Spinal cord (tissue), 10 donors: ENCODE measurements around the gene SLC1A7. TPM values are rescaled to one million over a fixed set of nuclear protein-coding genes. Genes with fewer than 3 reads are reported as not detected.
A peak's percentile ranks its signal among the peaks of the same experiment; 100 is the strongest.

Experiments used
- DNase-seq, 6 donors: peaks; one replicate each; pipeline versions ENCODE4 v3.0.0 to v3.0.0-alpha.2; 2013 to 2015; ENCODE audit warnings: low spot score in 6 of 6, low read depth in 4 of 6
- H3K27ac ChIP-seq: one replicate; pipeline ENCODE4 v1.5.1; 2013; ENCODE audit warnings: low read depth, low read length, control low read depth
- H3K27me3 ChIP-seq: one replicate; pipeline ENCODE4 v1.6.1; 2013; ENCODE audit warnings: low read length; ENCODE audit not compliant: control insufficient read depth, insufficient read depth
- H3K36me3 ChIP-seq: one replicate; pipeline ENCODE4 v1.6.1; 2013; ENCODE audit warnings: low read length; ENCODE audit not compliant: control insufficient read depth, insufficient read depth
- H3K4me1 ChIP-seq: one replicate; pipeline ENCODE4 v1.6.1; 2013; ENCODE audit warnings: low read length; ENCODE audit not compliant: control insufficient read depth, insufficient read depth
- H3K4me3 ChIP-seq: one replicate; pipeline ENCODE4 v1.5.1; 2013; ENCODE audit warnings: low read depth, low read length, control low read depth
- H3K9me3 ChIP-seq: one replicate; pipeline ENCODE4 v1.6.1; 2013; ENCODE audit warnings: low read length; ENCODE audit not compliant: control insufficient read depth, insufficient read depth
- WGBS: methylation state at CpG from one replicate; pipeline ENCODE4 v1.1.5; 2013; ENCODE audit warnings: missing lambda C conversion rate; ENCODE audit not compliant: insufficient coverage; 5-methylcytosine and 5-hydroxymethylcytosine counted together
- polyA plus RNA-seq, 2 donors: library from polyadenylated mRNA; unstranded; fragments of 120-200 nt; gene quantifications; one replicate each; pipeline ENCODE4 v1.2.1, GENCODE V29; 2013; ENCODE audit not compliant: insufficient read length in 2 of 2
- total RNA-seq, 2 donors: library from RNA; depleted of rRNA in 1 of 2; stranded (reverse); fragments of 120-200 nt in 1 of 2; fragments of >200 nt in 1 of 2; gene quantifications; one replicate each; pipeline versions ENCODE4 v1.2.3 to v1.2.4, GENCODE V29; 2013 to 2014
- donor health status: healthy.

The SLC1A7 gene
- total and polyA plus RNA-seq, 4 donors, result 0.06 to 0.48 (median 0.11) TPM; not detected in 1

- H3K4me1 ChIP-seq, result peaks cover 3% of the 10 kb centered on the region
- no peak overlapping the region for H3K4me3 ChIP-seq
- no peak overlapping the region for H3K27ac ChIP-seq
- no peaks in the 10 kb centered on the region for H3K9me3 ChIP-seq
- peak in 2 of 6 donors; percentile 38 to 61 for DNase-seq
- WGBS, result 40% methylated on average over 4 of the region's 8 CpGs
- no peaks in the 10 kb centered on the region for H3K36me3 ChIP-seq
- no peaks in the 10 kb centered on the region for H3K27me3 ChIP-seq
Measured at GRCh38 chr1:53104289-53104913, 38.0 kb downstream of the SLC1A7 start.

- Histone ChIP-seq H3K27me3 (no peaks in the 10 kb centered on the region), H3K36me3 (no peaks in the 10 kb centered on the region), H3K27ac (no peak overlapping the region), H3K4me3 (no peak overlapping the region), H3K9me3 (no peaks in the 10 kb centered on the region), H3K4me1 (no peaks in the 10 kb centered on the region)
- DNase-seq, result no peak
- WGBS, result 71% methylated on average over 13 of the region's 13 CpGs
Measured at GRCh38 chr1:53094533-53094919, 47.9 kb downstream of the SLC1A7 start.

GRCh38 chr1:53093778-53094532 is 48.5 kb downstream of the SLC1A7 start:
- no peaks in the 10 kb centered on the region for H3K27me3 ChIP-seq
- H3K27ac ChIP-seq, result no peak overlapping the region
- no peaks in the 10 kb centered on the region for H3K9me3 ChIP-seq
- H3K36me3 ChIP-seq, result no peaks in the 10 kb centered on the region
- peaks cover 3% of the 10 kb centered on the region for H3K4me1 ChIP-seq
- WGBS, result 91% methylated on average over 17 of the region's 20 CpGs
- H3K4me3 ChIP-seq, result no peak overlapping the region
- DNase-seq, result no peak

DNA sequence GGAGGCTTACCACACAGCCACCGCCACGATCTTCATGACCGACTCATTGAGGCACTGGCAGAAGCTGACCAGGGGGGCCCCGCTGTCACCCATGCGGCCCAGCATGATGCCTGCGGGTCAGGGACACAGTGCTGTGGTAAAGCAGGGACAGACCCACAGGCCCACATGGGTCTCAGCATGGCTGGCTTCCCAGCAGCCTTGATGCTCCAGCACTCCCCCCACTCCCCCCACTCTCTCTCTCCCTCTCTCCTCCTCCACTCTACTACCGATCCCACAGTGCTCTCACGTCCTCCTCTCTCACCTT is 49.0 kb downstream of the SLC1A7 start:
- peaks cover 3% of the 10 kb centered on the region for H3K4me1 ChIP-seq
- H3K9me3 ChIP-seq, result no peaks in the 10 kb centered on the region
- no peaks in the 10 kb centered on the region for H3K27me3 ChIP-seq
- WGBS, result 83% methylated on average over 8 of the region's 8 CpGs
- DNase-seq, result no peak
- no peaks in the 10 kb centered on the region for H3K36me3 ChIP-seq
- no peak overlapping the region for H3K27ac ChIP-seq
- H3K4me3 ChIP-seq, result no peak overlapping the region

DNA sequence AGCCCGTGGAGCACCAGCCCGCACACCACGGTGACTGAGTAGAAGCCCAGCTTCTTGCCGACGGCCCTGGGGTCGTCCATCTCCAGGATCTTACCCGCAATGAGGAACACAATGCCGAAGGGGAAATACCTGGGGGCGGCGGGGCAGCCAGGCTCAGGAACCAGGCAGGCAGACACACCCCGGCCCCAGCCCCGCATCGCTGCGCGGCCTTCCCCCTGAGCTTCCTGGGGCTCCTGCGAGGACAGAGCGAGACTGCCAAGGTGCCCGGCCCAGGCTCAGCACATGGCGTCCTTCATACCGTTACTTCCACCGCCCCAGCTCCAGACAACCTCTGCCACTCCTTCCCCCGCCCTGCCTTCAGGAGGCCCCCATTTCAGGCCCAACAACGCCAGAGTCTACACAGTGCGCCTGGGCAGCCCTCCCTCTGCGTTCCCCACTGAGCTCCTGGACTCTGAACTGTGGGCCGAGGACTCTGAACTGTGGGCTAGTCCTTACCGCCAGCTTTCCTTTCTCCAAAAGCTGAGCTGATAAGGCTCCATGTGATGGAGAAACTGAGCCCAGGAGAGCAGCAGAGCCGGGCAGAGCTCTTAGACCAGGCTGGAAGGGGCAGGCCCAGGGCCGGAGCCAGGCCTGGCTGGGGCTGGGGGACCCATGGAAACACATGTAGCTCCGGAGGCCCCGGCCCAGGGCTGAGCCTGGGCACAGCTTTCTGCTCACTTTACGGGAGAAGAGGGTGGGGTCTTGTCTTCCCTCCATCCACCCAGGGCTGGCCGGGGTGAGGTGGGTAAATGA is 49.6 kb downstream of the SLC1A7 start:
- Histone ChIP-seq H3K4me3 (no peak overlapping the region), H3K27ac (no peak overlapping the region), H3K4me1 (peaks cover 3% of the 10 kb centered on the region), H3K27me3 (no peaks in the 10 kb centered on the region), H3K9me3 (no peaks in the 10 kb centered on the region), H3K36me3 (no peaks in the 10 kb centered on the region)
- WGBS, result 89% methylated on average over 29 of the region's 33 CpGs
- DNase-seq, result no peak

DNA sequence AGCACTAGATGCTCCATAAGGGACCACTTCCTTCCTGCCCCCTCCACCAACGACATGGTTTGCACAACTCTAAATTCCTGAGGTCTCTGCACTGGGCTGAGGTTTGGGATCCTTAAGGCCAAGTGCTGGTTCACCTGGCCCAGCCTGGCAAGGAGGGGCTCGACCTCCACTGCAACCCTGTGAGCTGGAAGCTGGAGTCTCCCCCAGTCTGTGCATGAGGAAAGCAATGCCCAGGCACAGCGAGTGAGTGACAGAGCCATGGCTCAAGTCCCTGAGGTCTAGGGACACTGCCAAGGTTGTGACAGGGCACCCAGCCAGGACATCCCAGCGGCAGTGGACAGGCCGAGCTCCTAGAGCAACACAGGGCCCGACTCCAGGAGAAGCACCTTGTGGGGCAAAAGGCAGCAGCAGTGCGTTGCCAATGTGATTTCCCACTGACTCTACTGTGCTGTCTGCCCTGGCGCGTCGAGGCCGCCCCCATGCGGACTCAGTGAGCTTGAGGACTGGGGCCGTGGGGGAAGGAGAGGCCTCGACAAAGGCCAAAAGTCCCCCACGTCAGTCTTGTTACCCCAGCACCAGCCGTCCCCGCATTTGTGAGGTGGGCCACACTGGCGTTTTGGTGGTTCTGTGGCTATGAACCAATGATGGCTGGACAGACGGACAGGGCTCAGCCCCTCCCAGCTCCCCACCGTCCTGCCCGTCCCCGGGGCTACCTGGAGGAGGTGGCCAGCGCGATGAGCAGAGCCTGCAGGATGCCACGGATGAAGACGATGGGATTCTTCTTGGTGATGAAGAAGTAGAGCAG is 50.4 kb downstream of the SLC1A7 start:
- Histone ChIP-seq H3K4me1 (peaks cover 3% of the 10 kb centered on the region), H3K4me3 (no peak overlapping the region), H3K27ac (no peak overlapping the region), H3K9me3 (no peaks in the 10 kb centered on the region), H3K27me3 (no peaks in the 10 kb centered on the region), H3K36me3 (no peaks in the 10 kb centered on the region)
- peak in 1 of 6 donors; percentile 17 for DNase-seq
- WGBS, result 88% methylated on average over 26 of the region's 26 CpGs

DNA sequence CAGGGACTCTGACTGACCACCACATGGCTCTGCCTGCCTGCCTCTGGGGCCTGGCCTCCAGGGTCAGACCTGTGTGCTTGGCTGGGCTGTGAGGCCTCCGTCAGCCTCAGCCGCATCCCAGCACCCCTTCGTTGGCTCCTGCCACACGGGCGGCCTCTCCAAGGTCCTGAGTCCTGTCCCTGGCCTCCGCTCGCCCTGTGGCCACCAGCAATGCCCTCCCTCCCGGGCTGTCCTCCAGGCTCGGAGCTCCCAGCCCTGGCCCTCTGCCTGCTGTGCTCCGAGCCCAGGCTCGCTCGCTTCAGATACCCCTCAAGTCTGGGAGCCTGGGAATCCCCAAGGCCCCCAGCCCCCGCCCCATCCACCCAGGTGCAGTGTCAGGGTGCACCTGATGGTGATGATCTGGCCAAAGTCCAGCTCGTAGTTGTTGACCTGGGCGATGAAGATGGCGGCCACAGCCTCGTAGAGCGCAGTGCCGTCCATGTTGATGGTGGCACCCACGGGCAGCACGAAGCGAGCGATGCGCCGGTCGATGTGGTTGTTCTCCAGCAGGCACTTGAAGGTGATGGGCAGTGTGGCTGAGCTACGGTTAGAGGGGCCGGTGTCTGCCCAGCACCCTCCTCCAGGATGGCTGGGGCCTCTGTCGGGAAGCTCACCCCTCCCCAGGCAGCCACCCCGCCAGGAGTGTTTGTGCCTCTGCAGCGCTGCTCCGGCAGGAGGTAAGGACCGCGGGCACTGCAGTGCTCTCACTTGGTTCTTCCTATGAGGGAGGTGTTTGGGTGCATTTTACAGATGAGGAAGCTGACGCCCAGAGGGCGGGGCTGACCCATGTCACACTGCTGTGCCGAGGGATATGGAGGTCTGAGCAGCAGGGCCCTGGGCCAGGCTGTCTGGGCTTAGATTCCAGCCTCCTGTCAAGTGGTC is 52.0 kb downstream of the SLC1A7 start:
- Histone ChIP-seq H3K4me1 (peaks cover 7% of the 10 kb centered on the region), H3K27me3 (no peaks in the 10 kb centered on the region), H3K27ac (no peak overlapping the region), H3K36me3 (peaks cover under 1% of the 10 kb centered on the region), H3K9me3 (no peaks in the 10 kb centered on the region), H3K4me3 (no peak overlapping the region)
- DNase-seq, result no peak
- WGBS, result 85% methylated on average over 36 of the region's 37 CpGs

- H3K36me3 ChIP-seq, result peaks cover 2% of the 10 kb centered on the region
- no peak overlapping the region for H3K27ac ChIP-seq
- H3K4me1 ChIP-seq, result peaks cover 7% of the 10 kb centered on the region
- no peak overlapping the region for H3K4me3 ChIP-seq
- no peak for DNase-seq
- WGBS, result 81% methylated on average over 10 of the region's 11 CpGs
- no peaks in the 10 kb centered on the region for H3K9me3 ChIP-seq
- no peaks in the 10 kb centered on the region for H3K27me3 ChIP-seq
Measured at GRCh38 chr1:53089478-53090226, 52.8 kb downstream of the SLC1A7 start.
